ENCODE results near the gene RHBDD1. TPM values are rescaled to one million over a fixed set of nuclear protein-coding genes. Genes with fewer than 3 reads are reported as not detected.

Gene RHBDD1
- total RNA-seq, 6 donors from 2014 or later: 2.6 to 40.2 (median 14.5) TPM

DNA sequence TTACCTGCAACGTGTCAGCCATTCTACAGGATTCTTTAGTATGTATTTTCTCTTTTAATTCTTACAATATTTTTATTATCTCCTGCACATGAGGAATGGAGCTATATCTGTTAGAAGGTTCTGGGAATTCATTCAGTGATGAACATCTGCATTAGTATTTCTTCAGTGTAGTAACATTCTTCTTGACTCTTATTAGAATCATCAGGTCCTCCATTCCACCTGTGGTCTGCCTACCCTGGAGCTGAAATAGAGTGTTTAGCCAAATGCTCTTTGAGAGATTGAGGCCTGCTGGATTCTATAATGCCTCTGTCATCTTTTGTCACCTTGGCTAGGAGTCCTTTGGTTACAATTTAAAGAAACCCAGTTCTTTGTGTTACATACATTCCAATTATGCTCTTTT is 54.4 kb downstream of the RHBDD1 start:
- TF ChIP-seq, protein P1, sequence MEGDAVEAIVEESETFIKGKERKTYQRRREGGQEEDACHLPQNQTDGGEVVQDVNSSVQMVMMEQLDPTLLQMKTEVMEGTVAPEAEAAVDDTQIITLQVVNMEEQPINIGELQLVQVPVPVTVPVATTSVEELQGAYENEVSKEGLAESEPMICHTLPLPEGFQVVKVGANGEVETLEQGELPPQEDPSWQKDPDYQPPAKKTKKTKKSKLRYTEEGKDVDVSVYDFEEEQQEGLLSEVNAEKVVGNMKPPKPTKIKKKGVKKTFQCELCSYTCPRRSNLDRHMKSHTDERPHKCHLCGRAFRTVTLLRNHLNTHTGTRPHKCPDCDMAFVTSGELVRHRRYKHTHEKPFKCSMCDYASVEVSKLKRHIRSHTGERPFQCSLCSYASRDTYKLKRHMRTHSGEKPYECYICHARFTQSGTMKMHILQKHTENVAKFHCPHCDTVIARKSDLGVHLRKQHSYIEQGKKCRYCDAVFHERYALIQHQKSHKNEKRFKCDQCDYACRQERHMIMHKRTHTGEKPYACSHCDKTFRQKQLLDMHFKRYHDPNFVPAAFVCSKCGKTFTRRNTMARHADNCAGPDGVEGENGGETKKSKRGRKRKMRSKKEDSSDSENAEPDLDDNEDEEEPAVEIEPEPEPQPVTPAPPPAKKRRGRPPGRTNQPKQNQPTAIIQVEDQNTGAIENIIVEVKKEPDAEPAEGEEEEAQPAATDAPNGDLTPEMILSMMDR (IDR thresholded peaks at IDR 0.05): no peak
- TF ChIP-seq POLR2A (IDR thresholded peaks at IDR 0.05) (no peak), EP300 (IDR thresholded peaks at IDR 0.05) (no peak), POLR2AphosphoS5 (IDR thresholded peaks at IDR 0.05) (no peak)
- Histone ChIP-seq H3K4me1 (no peaks in the 10 kb centered on the region), H3K4me3 (no peak overlapping the region), H3K27me3 (no peaks in the 10 kb centered on the region), H3K36me3 (no peaks in the 10 kb centered on the region), H3K9me3 (no peaks in the 10 kb centered on the region), H3K27ac (no peak overlapping the region)
- ATAC-seq (ENCODE audit: low FRiP score in 2 of 2) (no peak), DNase-seq (no peak)
- WGBS, 2 donors: 74 to 81% methylated on average over 1 of the region's 1 CpG

DNA sequence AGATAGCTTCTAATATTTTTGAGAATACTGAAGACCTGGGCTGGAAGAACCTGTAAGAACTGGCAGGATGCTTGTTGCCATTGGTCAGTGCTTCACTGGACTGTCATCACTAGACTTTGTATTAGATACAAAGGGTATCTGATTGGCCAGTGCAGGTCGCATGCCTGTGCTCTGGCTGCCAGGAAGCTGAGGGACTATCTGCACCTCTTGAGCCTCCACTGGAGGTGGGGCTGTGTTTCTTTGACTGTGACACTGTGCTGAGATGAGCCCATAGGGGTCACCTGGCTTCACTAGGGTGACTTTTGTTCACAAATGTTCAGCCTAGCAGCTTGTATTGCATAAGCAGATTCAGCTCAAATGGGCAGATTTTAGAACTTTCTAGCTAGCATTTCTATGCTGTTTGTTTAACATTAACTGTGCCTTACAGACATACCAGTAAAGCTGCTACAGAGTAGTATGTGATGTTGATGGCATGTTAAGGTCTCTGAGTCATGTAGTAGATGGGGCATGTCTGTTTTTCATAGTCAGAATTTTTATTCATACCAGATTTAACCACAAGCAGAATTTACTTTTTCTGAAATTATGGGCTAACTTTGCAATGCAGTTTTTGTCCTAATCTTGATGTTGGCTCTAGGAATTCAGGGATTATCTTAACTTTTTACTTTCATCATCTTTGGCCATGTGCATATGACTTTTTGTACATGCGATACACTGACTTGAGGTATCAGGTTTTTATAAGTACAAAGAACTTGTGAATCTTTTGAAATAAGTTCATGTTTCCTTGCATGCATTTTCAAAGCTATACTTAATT is 56.1 kb downstream of the RHBDD1 start:
- TF ChIP-seq, protein P1 (IDR thresholded peaks at IDR 0.05): no peak
- TF ChIP-seq POLR2A (IDR thresholded peaks at IDR 0.05) (no peak), POLR2AphosphoS5 (IDR thresholded peaks at IDR 0.05) (no peak), EP300 (IDR thresholded peaks at IDR 0.05) (no peak)
- no peak overlapping the region for H3K4me3 ChIP-seq
- WGBS, 2 donors: 98 to 100% methylated on average over 1 to 2 of the region's 2 CpGs
- no peaks in the 10 kb centered on the region for H3K4me1 ChIP-seq
- H3K36me3 ChIP-seq: peaks cover 0 to 3% (median 0%) of the 10 kb centered on the region in 4 donors
- no peaks in the 10 kb centered on the region for H3K27me3 ChIP-seq
- H3K27ac ChIP-seq: no peak overlapping the region
- ATAC-seq (ENCODE audit: low FRiP score in 2 of 2): peak in 1 of 2 donors; percentile 30
- no peaks in the 10 kb centered on the region for H3K9me3 ChIP-seq
- no peak for DNase-seq

DNA sequence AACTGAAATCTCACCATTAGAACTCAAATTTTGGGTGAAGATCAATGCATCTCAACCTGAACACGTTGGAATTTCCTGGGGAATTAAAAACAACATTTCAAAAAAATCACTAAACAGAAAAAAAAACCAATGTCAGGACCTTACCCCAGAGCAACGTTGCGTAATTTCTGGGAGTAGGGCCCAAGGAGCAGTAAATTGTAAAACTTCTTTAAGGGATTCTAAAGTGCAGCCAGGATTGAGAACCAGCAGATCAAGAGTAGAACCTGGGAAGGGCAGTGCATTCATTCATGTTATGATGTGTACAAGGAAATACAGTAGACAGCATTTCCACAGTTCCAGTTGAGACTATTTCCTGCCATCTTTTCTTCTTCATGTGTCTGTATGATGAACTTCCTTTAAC is 56.9 kb downstream of the RHBDD1 start:
- no peaks in the 10 kb centered on the region for H3K4me1 ChIP-seq
- H3K36me3 ChIP-seq: peaks cover 0 to 3% (median 0%) of the 10 kb centered on the region in 4 donors
- H3K27ac ChIP-seq: no peak overlapping the region
- TF ChIP-seq POLR2AphosphoS5 (IDR thresholded peaks at IDR 0.05) (no peak), EP300 (IDR thresholded peaks at IDR 0.05) (no peak), POLR2A (IDR thresholded peaks at IDR 0.05) (no peak)
- TF ChIP-seq, protein P1 (IDR thresholded peaks at IDR 0.05): no peak
- WGBS, 2 donors: 63 to 68% methylated on average over 3 of the region's 3 CpGs
- no peaks in the 10 kb centered on the region for H3K9me3 ChIP-seq
- ATAC-seq (ENCODE audit: low FRiP score in 2 of 2) (no peak), DNase-seq (no peak)
- no peaks in the 10 kb centered on the region for H3K27me3 ChIP-seq
- H3K4me3 ChIP-seq: no peak overlapping the region

DNA sequence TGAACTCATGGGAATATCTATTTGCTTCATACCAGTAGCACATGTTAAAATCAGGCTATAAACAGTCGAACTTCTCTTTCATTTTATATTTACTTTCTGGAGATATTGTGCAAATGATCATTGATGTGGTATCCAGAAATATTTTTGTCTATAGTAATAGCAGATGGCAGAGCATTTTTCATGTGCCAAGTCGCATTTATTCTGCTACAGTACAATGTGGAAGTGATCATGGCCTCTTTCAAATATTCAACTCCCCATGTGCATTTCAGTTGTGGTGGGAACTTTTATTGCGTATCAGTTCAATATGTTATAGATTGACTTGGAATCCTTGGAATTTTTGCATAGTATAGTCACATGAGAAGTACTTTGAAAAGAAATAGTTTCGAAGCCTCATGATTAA is 57.4 kb downstream of the RHBDD1 start:
- DNase-seq: no peak
- Histone ChIP-seq H3K36me3 (peaks cover 0 to 3% (median 0%) of the 10 kb centered on the region in 4 donors), H3K27me3 (no peaks in the 10 kb centered on the region), H3K9me3 (no peaks in the 10 kb centered on the region), H3K27ac (no peak overlapping the region), H3K4me3 (no peak overlapping the region), H3K4me1 (no peaks in the 10 kb centered on the region)
- ATAC-seq (ENCODE audit: low FRiP score in 2 of 2): no peak
- 89 to 92% methylated on average over 4 of the region's 4 CpGs for WGBS, 2 donors
- TF ChIP-seq POLR2AphosphoS5 (IDR thresholded peaks at IDR 0.05) (no peak), EP300 (IDR thresholded peaks at IDR 0.05) (no peak), POLR2A (IDR thresholded peaks at IDR 0.05) (no peak)
- TF ChIP-seq, protein P1 (IDR thresholded peaks at IDR 0.05): no peak

DNA sequence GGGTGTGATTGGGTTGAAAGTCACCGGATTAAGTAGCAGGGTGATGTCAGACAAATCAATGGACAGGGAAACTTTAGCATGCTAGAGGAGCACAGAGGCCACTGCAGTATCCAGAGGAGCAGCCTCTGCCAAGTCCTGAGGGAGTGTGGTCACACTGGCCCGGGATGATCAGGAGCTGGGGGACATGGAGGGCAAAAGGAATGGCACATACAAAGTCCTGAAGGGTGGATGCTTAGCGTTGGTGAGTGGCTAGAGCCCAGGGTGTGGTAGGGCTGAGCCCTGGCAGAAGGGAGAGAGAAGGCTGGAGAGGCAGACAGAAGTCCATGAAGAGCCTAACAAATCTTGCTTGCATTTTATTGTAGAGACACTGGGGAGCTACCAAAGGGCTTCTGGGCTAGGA is 58.9 kb downstream of the RHBDD1 start:
- no peak overlapping the region for H3K4me3 ChIP-seq
- 89 to 90% methylated on average over 3 of the region's 3 CpGs for WGBS, 2 donors
- TF ChIP-seq, protein P1 (IDR thresholded peaks at IDR 0.05): no peak
- TF ChIP-seq POLR2AphosphoS5 (IDR thresholded peaks at IDR 0.05) (no peak), EP300 (IDR thresholded peaks at IDR 0.05) (no peak), POLR2A (IDR thresholded peaks at IDR 0.05) (no peak)
- H3K9me3 ChIP-seq: no peaks in the 10 kb centered on the region
- no peak for ATAC-seq (ENCODE audit: low FRiP score in 2 of 2)
- no peak for DNase-seq
- H3K36me3 ChIP-seq: peaks cover 0 to 3% (median 0%) of the 10 kb centered on the region in 4 donors
- H3K4me1 ChIP-seq: peaks cover 0 to 7% (median 0%) of the 10 kb centered on the region in 4 donors
- H3K27me3 ChIP-seq: no peaks in the 10 kb centered on the region
- no peak overlapping the region for H3K27ac ChIP-seq
